Erythroblast (primary cell): Measurements from ENCODE around the gene MED15.

Experiments
- GATA1 ChIP-seq: IDR thresholded peaks from 2 replicates; pipeline ENCODE4 v1.6.1; 2011; ENCODE audit warnings: low read depth, mild to moderate bottlenecking, control low read depth, low read length, moderate library complexity
- POLR2A ChIP-seq: IDR thresholded peaks from 2 replicates; pipeline ENCODE4 v1.6.1; 2011; ENCODE audit warnings: mild to moderate bottlenecking, low read length

- TF ChIP-seq POLR2A (no peak), GATA1 (no peak)
Measured at GRCh38 chr22:20526305-20526627, 18.9 kb downstream of the MED15 start.
